B cell (primary cell): ENCODE results near the gene MSMB. TPM values are rescaled to one million over a fixed set of nuclear protein-coding genes. Genes with fewer than 3 reads are reported as not detected.

Experiments used
- ATAC-seq: fragments of 200-7000 bp; cut with Tn5 transposase; one replicate; pipeline ENCODE4 v1.10.0; 2021; ENCODE audit warnings: low read depth, mild to moderate bottlenecking, moderate number of reproducible peaks, moderate library complexity
- CTCF ChIA-PET: fragments of 350-600 bp; sonication (Branson Sonifier 250); formaldehyde crosslinking; loops from one replicate; lab custom pipeline; 2021; ENCODE audit warnings: antibody characterized with exemption, inconsistent platforms; lab: Charles Lee
- POLR2A ChIA-PET: fragments of 350-600 bp; sonication (Branson Sonifier 250); formaldehyde crosslinking; loops from one replicate; lab custom pipeline; 2021; ENCODE audit warnings: antibody characterized with exemption; lab: Charles Lee
- DNase-seq: peaks from one replicate; pipeline ENCODE4 v3.0.0; 2013
- H2AFZ ChIP-seq: 2 replicates; pipeline ENCODE4 v1.6.1; 2012; ENCODE audit warnings: mild to moderate bottlenecking, low read depth, low read length; ENCODE audit not compliant: insufficient read depth, poor library complexity, severe bottlenecking
- H3K27ac ChIP-seq, 2 donors: 1 replicate in 1 of 2; 2 replicates in 1 of 2; pipeline ENCODE4 v1.5.1; 2012 to 2013; ENCODE audit warnings: low read length in 2 of 2, mild to moderate bottlenecking in 2 of 2, moderate library complexity in 1 of 2
- H3K27me3 ChIP-seq, 4 experiments: fragments of 200-600 bp in 1 of 4; sonication (generic) in 1 of 4; replicated peaks in 1 of 4; 1 replicate in 2 of 4; 2 replicates in 2 of 4; pipeline versions ENCODE4 v1.6.1 to v1.7.0; 2013 to 2016; ENCODE audit warnings: low read length in 3 of 4, mild to moderate bottlenecking in 2 of 4, mixed read lengths in 1 of 4, moderate library complexity in 1 of 4; ENCODE audit not compliant: insufficient read depth in 4 of 4, control insufficient read depth in 3 of 4; ENCODE audit errors: control extremely low read depth in 1 of 4
- H3K36me3 ChIP-seq, 2 experiments: replicated peaks in 1 of 2; 1 replicate in 1 of 2; 2 replicates in 1 of 2; pipeline versions ENCODE4 v1.6.1 to v1.7.1; 2013; ENCODE audit warnings: low read length in 1 of 2; ENCODE audit not compliant: insufficient read depth in 2 of 2, control insufficient read depth in 1 of 2; ENCODE audit errors: control extremely low read depth in 1 of 2, extremely low read depth in 1 of 2
- H3K4me1 ChIP-seq, 2 donors: fragments of 200-600 bp in 1 of 2; sonication (generic) in 1 of 2; 1 replicate in 1 of 2; 2 replicates in 1 of 2; pipeline versions ENCODE4 v1.5.1 to v1.6.1; 2013 to 2017; ENCODE audit warnings: low read length in 2 of 2; ENCODE audit not compliant: control insufficient read depth in 2 of 2, insufficient read depth in 2 of 2
- H3K4me2 ChIP-seq: replicated peaks from 2 replicates; pipeline ENCODE3; 2012; ENCODE audit warnings: mild to moderate bottlenecking, low read depth, low read length; ENCODE audit not compliant: poor library complexity, severe bottlenecking
- H3K4me3 ChIP-seq, 5 experiments: fragments of 200-600 bp in 1 of 5; sonication (generic) in 1 of 5; 1 replicate in 3 of 5; 2 replicates in 2 of 5; pipeline versions ENCODE4 v1.5.1 to v1.7.0; 2011 to 2016; ENCODE audit warnings: low read length in 4 of 5, mild to moderate bottlenecking in 4 of 5, low read depth in 2 of 5, control low read depth in 1 of 5, moderate library complexity in 1 of 5; ENCODE audit not compliant: insufficient read depth in 1 of 5; ENCODE audit errors: control extremely low read depth in 1 of 5, extremely low read depth in 1 of 5
- H3K79me2 ChIP-seq: fragments of 200-600 bp; sonication (generic); one replicate; pipeline ENCODE4 v1.6.0; 2016; ENCODE audit warnings: low read length; ENCODE audit not compliant: control insufficient read depth, insufficient read depth
- H3K9ac ChIP-seq: fragments of 200-600 bp; sonication (generic); 2 replicates; pipeline ENCODE4 v1.6.1; 2017; ENCODE audit warnings: mild to moderate bottlenecking, low read length, moderate library complexity
- H3K9me3 ChIP-seq, 3 donors: one replicate each; pipeline versions ENCODE4 v1.6.1 to v1.7.1; 2013; ENCODE audit warnings: low read length in 2 of 3; ENCODE audit not compliant: control insufficient read depth in 2 of 3, insufficient read depth in 1 of 3; ENCODE audit errors: control extremely low read depth in 1 of 3
- H4K20me1 ChIP-seq: 2 replicates; pipeline ENCODE4 v1.6.0; 2012; ENCODE audit warnings: mild to moderate bottlenecking, low read length; ENCODE audit not compliant: insufficient read depth, control insufficient read depth, poor library complexity, severe bottlenecking
- H3K27ac Mint-ChIP-seq: one replicate; pipeline ENCODE4 v1.8.0; 2021; ENCODE audit warnings: mixed read lengths
- H3K27me3 Mint-ChIP-seq: one replicate; pipeline ENCODE4 v1.8.0; 2021; ENCODE audit warnings: mixed read lengths
- H3K4me1 Mint-ChIP-seq: one replicate; pipeline ENCODE4 v1.8.0; 2021; ENCODE audit warnings: mixed read lengths
- H3K4me3 Mint-ChIP-seq: one replicate; pipeline ENCODE4 v1.8.0; 2021; ENCODE audit warnings: mixed read lengths
- H3K9me3 Mint-ChIP-seq: one replicate; pipeline ENCODE4 v1.8.0; 2022; ENCODE audit warnings: mixed read lengths; ENCODE audit not compliant: insufficient read depth
- CTCF ChIP-seq: fragments of 200-600 bp; IDR thresholded peaks from one replicate; pipeline ENCODE4 v1.8.0; 2022; ENCODE audit warnings: antibody characterized with exemption, mild to moderate bottlenecking
- EZH2 ChIP-seq: IDR thresholded peaks from 2 replicates; pipeline ENCODE4 v1.6.1; 2012; ENCODE audit warnings: borderline replicate concordance, low read depth, mild to moderate bottlenecking, moderate library complexity, low read length; ENCODE audit not compliant: insufficient read depth, poor library complexity, severe bottlenecking
- WGBS: methylation state at CpG from one replicate; pipeline ENCODE4 v1.1.5; 2013; ENCODE audit warnings: missing lambda C conversion rate; ENCODE audit not compliant: insufficient coverage; 5-methylcytosine and 5-hydroxymethylcytosine counted together
- intact Hi-C: fragments of 100-400 bp; cut with micrococcal nuclease; formaldehyde crosslinking; loops from one replicate; pipeline ENCODE4 v1.10.0; 2022
- polyA plus RNA-seq: library from polyadenylated mRNA; depleted of rRNA; stranded (reverse); fragments of >200 nt; gene quantifications from 2 replicates; pipeline ENCODE4 v1.2.3, GENCODE V29; 2012
- total RNA-seq, 2 donors: library from RNA; stranded (reverse); fragments of 120-200 nt in 1 of 2; gene quantifications; 1 replicate in 1 of 2; 2 replicates in 1 of 2; pipeline versions ENCODE4 v1.2.3 to v1.2.4, GENCODE V29; 2013 to 2022

Gene MSMB
- total and polyA plus RNA-seq, 2 donors (not counting 1 experiment from before 2014, with no cell fraction given) = not detected

- Histone ChIP-seq H2AFZ (peak overlapping the region; percentile 81), H3K27me3 (no peaks in the 10 kb centered on the region), H3K36me3 (peaks cover 0 to 2% of the 10 kb centered on the region in 2 experiments), H3K4me3 (no peak overlapping the region), H3K9me3 (no peaks in the 10 kb centered on the region), H3K79me2 (peaks cover 35% of the 10 kb centered on the region), H3K27ac (no peak overlapping the region), H3K4me2 (no peak overlapping the region), H3K4me1 (peaks cover 26 to 28% of the 10 kb centered on the region in 2 donors), H3K9ac (no peak overlapping the region), H4K20me1 (peaks cover 34% of the 10 kb centered on the region)
- 91% methylated on average over 3 of the region's 6 CpGs for WGBS
- Mint-ChIP-seq H3K27ac (peak overlapping the region; percentile 54), H3K4me1 (peaks cover 31% of the 10 kb centered on the region), H3K27me3 (peaks cover 8% of the 10 kb centered on the region), H3K9me3 (no peaks in the 10 kb centered on the region), H3K4me3 (peak overlapping the region; percentile 8)
- intact Hi-C loops = loop anchor here (2.0 to 5.0 kb wide), 4 partner anchors 59 to 570 kb away; partner anchors contain the start of gene TIMM23
- CTCF ChIA-PET = interaction anchor here (0.8 to 1.2 kb wide), 2 partner anchors 8 to 11 kb away, joined by 3 to 4 read pairs; no protein-coding TSS in a partner anchor
- no peak for ATAC-seq
- no peak for DNase-seq
- TF ChIP-seq CTCF = no peak
- no peak for TF ChIP-seq EZH2
- POLR2A ChIA-PET = no interaction called here
Observed at GRCh38 chr10:46031648-46032532, 14.2 kb downstream of the MSMB start.
